HG02759 (cell line): ENCODE results near the gene NME1.
A peak's percentile ranks its signal among the peaks of the same experiment; 100 is the strongest.
"Not testable (repeated sequence)": the region's sequence is repeated elsewhere in the genome, so short reads cannot be mapped to it uniquely, and the experiment has no call there.

Experiments
- ATAC-seq: cut with Tn5 transposase; IDR thresholded peaks from one replicate; pipeline ENCODE4 v1.9.1; 2021; ENCODE audit warnings: mild to moderate bottlenecking, moderate library complexity; ENCODE audit not compliant: unreplicated experiment

NME1 gene

GRCh38 chr17:51153210-51154072 lies at the start of gene NME1:
Gene NME1 (plus strand): TSS chr17:51153559. CDS start chr17:51155655, 2,096 bp downstream.
- ATAC-seq = peak; percentile 92

GRCh38 chr17:51107778-51108177 lies 45.6 kb upstream of the NME1 start:
- no peak for ATAC-seq

GRCh38 chr17:51112303-51113222 lies 40.8 kb upstream of the NME1 start:
- ATAC-seq = peak; percentile 74

GRCh38 chr17:51115179-51115578 lies 38.2 kb upstream of the NME1 start:
- ATAC-seq = no peak

- ATAC-seq = no peak
Observed at GRCh38 chr17:51118330-51119195, 34.8 kb upstream of the NME1 start.

- peak; percentile 23 for ATAC-seq
Observed at GRCh38 chr17:51119415-51120356, 33.7 kb upstream of the NME1 start.

- peak; percentile 35 for ATAC-seq
Observed at GRCh38 chr17:51120357-51120738, 33.0 kb upstream of the NME1 start.

- peak; percentile 83 for ATAC-seq
Observed at GRCh38 chr17:51120739-51121619, 32.4 kb upstream of the NME1 start, which contains the start of gene SPAG9. Gene SPAG9 (minus strand): TSS chr17:51120868. CDS start chr17:51120656, 212 bp downstream.

GRCh38 chr17:51121620-51122472 lies 31.5 kb upstream of the NME1 start:
- peak; percentile 32 for ATAC-seq

- not testable (repeated sequence) for ATAC-seq
Observed at GRCh38 chr17:51122473-51123115, 30.8 kb upstream of the NME1 start.

- ATAC-seq = no peak
Observed at GRCh38 chr17:51124640-51125503, 28.5 kb upstream of the NME1 start.

- no peak for ATAC-seq
Observed at GRCh38 chr17:51128076-51128475, 25.3 kb upstream of the NME1 start.

- peak; percentile 59 for ATAC-seq
Observed at GRCh38 chr17:51132964-51133319, 20.4 kb upstream of the NME1 start.

- ATAC-seq = no peak
Observed at GRCh38 chr17:51133365-51133764, 20.0 kb upstream of the NME1 start.

GRCh38 chr17:51135956-51136355 lies 17.4 kb upstream of the NME1 start:
- ATAC-seq = no peak

GRCh38 chr17:51142597-51142996 lies 10.8 kb upstream of the NME1 start:
- ATAC-seq = no peak
